HEK293T (cell line): ENCODE results near the gene RASGEF1B.

Experiments
- FOXM1 ChIP-seq: fragments of 450-650 bp; IDR thresholded peaks from 2 replicates; pipeline ENCODE4 v1.6.1; 2017; ENCODE audit warnings: mild to moderate bottlenecking, borderline replicate concordance
- L3MBTL2 ChIP-seq: fragments of 450-650 bp; conservative IDR thresholded peaks from 2 replicates; pipeline ENCODE4 v1.6.1; 2016; ENCODE audit warnings: mild to moderate bottlenecking
- SP1 ChIP-seq: fragments of 450-650 bp; IDR thresholded peaks from 2 replicates; pipeline ENCODE4 v1.6.1; 2017
- SUZ12 ChIP-seq: fragments of 450-650 bp; IDR thresholded peaks from 2 replicates; pipeline ENCODE4 v1.6.1; 2016; ENCODE audit warnings: mild to moderate bottlenecking

DNA sequence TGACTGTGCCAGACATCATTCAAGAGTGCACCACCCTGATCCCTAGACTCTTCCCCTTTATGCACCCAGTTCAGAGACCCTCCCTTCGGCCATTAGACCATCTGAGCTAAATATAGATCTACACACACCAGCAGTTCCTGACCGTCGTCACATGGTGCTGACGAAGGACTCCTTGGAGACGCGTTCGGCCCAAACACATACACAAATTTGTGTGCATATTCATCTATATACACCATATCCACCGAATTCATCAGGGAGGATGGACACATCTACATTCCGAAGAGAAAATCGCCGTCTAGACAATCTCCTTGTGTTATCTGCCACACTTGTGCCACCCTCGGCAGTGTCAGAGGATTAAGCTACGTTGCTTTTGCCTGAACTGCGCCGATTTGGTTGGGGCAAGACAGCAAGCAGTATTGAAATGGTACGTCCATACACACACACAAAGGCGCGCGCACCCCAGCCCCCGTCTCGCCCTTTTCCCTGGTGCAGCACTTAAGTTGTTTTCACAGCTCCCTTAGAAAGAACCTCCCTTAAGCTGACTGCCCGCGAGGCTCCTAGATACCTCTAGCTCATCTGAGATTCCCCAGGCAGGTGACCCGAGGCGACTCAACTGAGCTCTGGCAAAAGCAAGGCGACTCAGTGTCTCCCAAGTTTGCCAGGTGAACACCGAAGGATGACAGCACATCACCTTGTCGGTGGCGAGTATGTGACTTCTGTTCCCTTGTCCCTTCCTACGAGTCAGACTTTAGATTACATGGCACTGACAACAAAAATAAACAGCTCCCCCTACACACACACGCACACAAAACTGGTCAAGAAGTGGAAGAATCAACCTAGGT lies 1.0 kb downstream of the RASGEF1B start:
- no peak for TF ChIP-seq FOXM1
- TF ChIP-seq SP1: no peak
- no peak for TF ChIP-seq SUZ12
- peak; percentile 64 for TF ChIP-seq L3MBTL2
